Right lobe of liver (tissue), 4 donors: ENCODE data around the gene NOL11.

Experiments used
- CTCF ChIP-seq, 4 donors: fragments of 200-600 bp in 3 of 4; fragments of 450-650 bp in 1 of 4; IDR thresholded peaks; one replicate each; pipeline versions ENCODE4 v1.5.1 to v1.8.0; 2016 to 2022; ENCODE audit warnings: antibody characterized with exemption in 4 of 4, mild to moderate bottlenecking in 2 of 4
- POLR2A ChIP-seq: fragments of 450-650 bp; IDR thresholded peaks from one replicate; pipeline ENCODE4 v1.6.1; 2017; ENCODE audit warnings: antibody characterized with exemption, mild to moderate bottlenecking
- donor health status: DM: no; HTN: no; CAD: no.
- donor health status: DM: no; HTN: no; CAD: no.
- donor health status: DM: no; HTN: yes; CAD: no.

GRCh38 chr17:67687511-67687910 is 30.2 kb upstream of the NOL11 start:
- TF ChIP-seq CTCF (IDR thresholded peaks at IDR 0.05) (no peak), POLR2A (no peak)
